Lung (tissue), 12 donors: Measurements from ENCODE around the gene SLC6A6. TPM values are rescaled to one million over a fixed set of nuclear protein-coding genes. Genes with fewer than 3 reads are reported as not detected.

Experiments
- ATAC-seq: fragments of 200-7000 bp; cut with Tn5 transposase; one replicate; pipeline ENCODE4 v1.9.1; 2020; ENCODE audit warnings: moderate number of reproducible peaks; ENCODE audit not compliant: insufficient read depth, low FRiP score
- DNase-seq, 3 donors: peaks; one replicate each; pipeline ENCODE4 v3.0.0-alpha.2; 2013 to 2017
- H3K27ac ChIP-seq, 2 donors: one replicate each; pipeline ENCODE4 v1.5.1; 2013; ENCODE audit warnings: mild to moderate bottlenecking in 2 of 2, moderate library complexity in 2 of 2, control low read depth in 1 of 2, inconsistent platforms in 1 of 2, low read depth in 1 of 2, low read length in 1 of 2
- H3K27me3 ChIP-seq, 3 donors: one replicate each; pipeline ENCODE4 v1.5.1; 2013; ENCODE audit warnings: low read length in 2 of 3; ENCODE audit not compliant: control insufficient read depth in 3 of 3, insufficient read depth in 3 of 3
- H3K36me3 ChIP-seq, 4 donors: one replicate each; pipeline ENCODE4 v1.5.1; 2013; ENCODE audit warnings: low read length in 4 of 4, mild to moderate bottlenecking in 1 of 4, moderate library complexity in 1 of 4; ENCODE audit not compliant: control insufficient read depth in 4 of 4, insufficient read depth in 4 of 4
- H3K4me1 ChIP-seq, 5 donors: one replicate each; pipeline ENCODE4 v1.5.1; 2013; ENCODE audit warnings: low read length in 5 of 5, mild to moderate bottlenecking in 2 of 5, moderate library complexity in 1 of 5; ENCODE audit not compliant: control insufficient read depth in 5 of 5, insufficient read depth in 5 of 5
- H3K4me3 ChIP-seq: one replicate; pipeline ENCODE4 v1.5.1; 2013; ENCODE audit warnings: mild to moderate bottlenecking, control low read depth, moderate library complexity
- H3K9ac ChIP-seq, 2 donors: one replicate each; pipeline ENCODE4 v1.5.1; 2013; ENCODE audit warnings: low read length in 2 of 2, control low read depth in 1 of 2; ENCODE audit not compliant: insufficient read depth in 1 of 2
- H3K9me3 ChIP-seq, 4 donors: one replicate each; pipeline ENCODE4 v1.5.1; 2013; ENCODE audit warnings: low read length in 3 of 4, mild to moderate bottlenecking in 1 of 4, moderate library complexity in 1 of 4; ENCODE audit not compliant: control insufficient read depth in 4 of 4, insufficient read depth in 3 of 4
- WGBS, 2 donors: extraction: QIAGEN DNeasy Blood & Tissue Kit; methylation state at CpG; one replicate each; pipeline ENCODE4 v1.1.7; 2013; 5-methylcytosine and 5-hydroxymethylcytosine counted together
- polyA plus RNA-seq, 2 donors: library from polyadenylated mRNA; stranded (reverse); fragments of 200-250 nt; gene quantifications; one replicate each; pipeline ENCODE4 v1.2.1, GENCODE V29; 2013
- total RNA-seq, 2 donors: library from RNA; depleted of rRNA in 1 of 2; stranded (reverse); fragments of >200 nt in 1 of 2; gene quantifications; one replicate each; pipeline ENCODE4 v1.2.1, GENCODE V29; 2014 to 2021
- TF ChIP-seq, protein P1 (sequence below): IDR thresholded peaks from 2 replicates; pipeline ENCODE4 v1.5.1; 2012; ENCODE audit warnings: mild to moderate bottlenecking; ENCODE audit errors: control extremely low read depth, extremely low read depth
- donor health status: control.
- donor health status: control.
- donor health status: Bipolar disorder and iron deficiency.
- donor health status: healthy.
- donor health status: DM: yes; HTN: yes; CAD: no.

Gene SLC6A6
- total and polyA plus RNA-seq, 4 donors, result 16.1 to 96.3 (median 57.4) TPM

DNA sequence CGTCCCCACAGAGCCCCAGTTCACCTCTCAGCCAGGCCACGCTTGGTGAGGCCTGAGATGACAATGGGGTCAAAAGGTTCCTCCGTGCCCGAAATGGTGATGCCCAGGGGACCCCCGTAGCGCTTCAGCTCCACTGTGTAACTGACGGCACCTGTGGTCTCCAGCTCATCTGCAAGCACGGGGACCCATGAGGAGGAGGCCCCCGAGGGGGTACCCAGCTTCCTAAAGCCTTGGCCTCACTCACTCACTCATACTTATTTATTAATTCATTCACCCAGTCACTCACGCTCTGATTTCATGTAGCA, 107.3 kb downstream of the SLC6A6 start:
- Histone ChIP-seq H3K9ac (no peak overlapping the region), H3K4me3 (no peak overlapping the region), H3K27ac (no peak overlapping the region), H3K27me3 (no peaks in the 10 kb centered on the region), H3K4me1 (no peaks in the 10 kb centered on the region), H3K9me3 (no peaks in the 10 kb centered on the region), H3K36me3 (no peaks in the 10 kb centered on the region)
- no peak for DNase-seq
- WGBS, 2 donors, result 95 to 97% methylated on average over 10 of the region's 10 CpGs
- TF ChIP-seq, protein P1, sequence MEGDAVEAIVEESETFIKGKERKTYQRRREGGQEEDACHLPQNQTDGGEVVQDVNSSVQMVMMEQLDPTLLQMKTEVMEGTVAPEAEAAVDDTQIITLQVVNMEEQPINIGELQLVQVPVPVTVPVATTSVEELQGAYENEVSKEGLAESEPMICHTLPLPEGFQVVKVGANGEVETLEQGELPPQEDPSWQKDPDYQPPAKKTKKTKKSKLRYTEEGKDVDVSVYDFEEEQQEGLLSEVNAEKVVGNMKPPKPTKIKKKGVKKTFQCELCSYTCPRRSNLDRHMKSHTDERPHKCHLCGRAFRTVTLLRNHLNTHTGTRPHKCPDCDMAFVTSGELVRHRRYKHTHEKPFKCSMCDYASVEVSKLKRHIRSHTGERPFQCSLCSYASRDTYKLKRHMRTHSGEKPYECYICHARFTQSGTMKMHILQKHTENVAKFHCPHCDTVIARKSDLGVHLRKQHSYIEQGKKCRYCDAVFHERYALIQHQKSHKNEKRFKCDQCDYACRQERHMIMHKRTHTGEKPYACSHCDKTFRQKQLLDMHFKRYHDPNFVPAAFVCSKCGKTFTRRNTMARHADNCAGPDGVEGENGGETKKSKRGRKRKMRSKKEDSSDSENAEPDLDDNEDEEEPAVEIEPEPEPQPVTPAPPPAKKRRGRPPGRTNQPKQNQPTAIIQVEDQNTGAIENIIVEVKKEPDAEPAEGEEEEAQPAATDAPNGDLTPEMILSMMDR, result no peak
- no peak for ATAC-seq

DNA sequence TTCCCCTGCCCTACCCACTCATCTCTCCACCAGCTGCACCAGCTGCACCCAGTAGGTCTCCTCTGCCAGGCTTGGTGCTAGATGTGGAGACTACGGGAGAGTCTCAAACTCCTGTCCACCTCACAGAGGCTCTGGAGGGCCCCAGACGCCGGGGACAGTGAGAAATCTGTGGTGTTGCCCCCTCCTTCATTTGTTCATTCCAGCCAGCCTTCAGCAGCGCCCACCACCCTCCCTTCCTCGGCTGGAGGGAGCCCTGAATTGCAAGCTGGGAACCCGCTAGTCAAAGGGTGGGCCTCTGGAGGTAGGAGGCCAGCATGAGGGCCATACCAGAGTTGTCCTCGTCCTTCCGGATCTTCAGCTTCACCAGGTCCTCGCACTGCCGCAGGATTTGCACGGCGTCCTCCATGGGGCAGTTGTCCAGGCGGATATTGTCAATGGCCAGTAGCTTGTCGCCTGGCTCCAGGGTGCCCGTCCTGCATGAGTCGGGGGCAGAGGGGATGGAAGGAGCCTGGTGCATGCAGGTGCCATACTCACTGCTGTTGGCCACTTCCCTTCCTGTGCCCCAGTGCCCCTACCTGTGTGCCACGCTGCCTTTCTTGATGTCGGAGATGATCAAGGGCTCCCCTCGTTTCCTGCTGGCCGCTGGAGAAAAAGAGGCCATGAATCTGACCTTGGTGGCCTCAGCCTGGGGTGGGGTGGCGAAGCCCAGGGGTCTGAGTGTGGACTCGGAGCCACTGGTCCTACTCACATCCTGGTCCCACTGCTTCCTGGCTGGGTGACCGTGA, 108.6 kb downstream of the SLC6A6 start:
- TF ChIP-seq, protein P1, result no peak
- Histone ChIP-seq H3K4me1 (no peaks in the 10 kb centered on the region), H3K9ac (no peak overlapping the region), H3K4me3 (no peak overlapping the region), H3K9me3 (no peaks in the 10 kb centered on the region), H3K36me3 (no peaks in the 10 kb centered on the region), H3K27me3 (no peaks in the 10 kb centered on the region), H3K27ac (no peak overlapping the region)
- ATAC-seq, result no peak
- DNase-seq, result peak in 1 of 3 donors; percentile 9
- 89 to 92% methylated on average over 22 to 23 of the region's 23 CpGs for WGBS, 2 donors

DNA sequence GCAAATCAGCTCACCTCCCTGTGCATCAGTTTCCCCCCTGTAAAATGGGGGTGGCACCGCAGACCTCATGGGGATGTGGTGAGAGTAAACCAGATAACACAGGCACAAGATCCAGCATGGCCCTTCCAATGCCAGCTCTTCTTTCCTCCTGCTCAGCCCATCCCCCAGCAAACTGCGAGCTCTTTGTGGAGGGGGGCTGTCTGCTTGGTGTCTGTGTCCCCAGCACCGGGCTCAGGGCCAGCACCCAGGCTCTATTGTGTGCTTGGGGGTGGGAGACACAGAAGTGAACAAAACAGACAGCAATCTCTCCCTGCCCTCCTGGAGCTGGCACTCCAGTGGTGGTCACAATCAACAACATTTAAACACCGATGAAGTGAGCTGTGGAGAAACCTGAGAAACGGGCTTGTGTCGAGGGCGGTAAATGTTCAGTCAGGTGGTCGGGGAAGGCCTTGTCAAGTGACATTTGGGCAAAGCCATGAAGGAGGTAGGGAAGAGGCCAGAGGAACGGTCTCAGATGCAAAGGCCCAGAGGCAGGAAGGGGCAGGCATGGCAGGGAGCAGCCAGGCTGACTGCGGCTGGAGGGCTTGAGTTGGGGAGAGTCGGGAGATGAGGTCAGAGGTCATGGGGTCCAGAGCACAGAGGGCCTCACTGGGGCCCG, 109.3 kb downstream of the SLC6A6 start:
- DNase-seq (peak in 2 of 3 donors; percentile 24 to 51), ATAC-seq (no peak)
- no peaks in the 10 kb centered on the region for H3K4me1 ChIP-seq
- H3K27me3 ChIP-seq, result no peaks in the 10 kb centered on the region
- H3K9ac ChIP-seq, result no peak overlapping the region
- TF ChIP-seq, protein P1, result no peak
- H3K4me3 ChIP-seq, result no peak overlapping the region
- 70 to 78% methylated on average over 12 of the region's 12 CpGs for WGBS, 2 donors
- no peak overlapping the region for H3K27ac ChIP-seq
- no peaks in the 10 kb centered on the region for H3K36me3 ChIP-seq
- H3K9me3 ChIP-seq, result no peaks in the 10 kb centered on the region
